ENCODE results near the gene COMMD10.

- TF ChIP-seq CTCF (IDR thresholded peaks at IDR 0.05; ENCODE audit: insufficient read depth, low read length, poor library complexity, severe bottlenecking) (no peak), EZH2phosphoT487 (conservative IDR thresholded peaks at IDR 0.05; ENCODE audit: low read length) (no peak)
These were observed 94.1 kb downstream of the COMMD10 start for GRCh38 chr5:116178925-116179324.
